KMS-11 (cell line): ENCODE results near the gene PROCA1.

Experiments used
- H2AFZ ChIP-seq: fragments of 200-600 bp; sonication (generic); 2 replicates; pipeline ENCODE4 v1.6.1; 2016; ENCODE audit warnings: antibody characterized with exemption, mixed run types, low read depth
- H3K27ac ChIP-seq: fragments of 200-600 bp; sonication (generic); 2 replicates; pipeline ENCODE4 v1.6.1; 2016; ENCODE audit warnings: mild to moderate bottlenecking, mixed run types
- H3K27me3 ChIP-seq: fragments of 200-600 bp; sonication (generic); 2 replicates; pipeline ENCODE4 v1.6.1; 2017; ENCODE audit warnings: mild to moderate bottlenecking, low read depth, mixed run types, moderate library complexity; ENCODE audit not compliant: insufficient read depth
- H3K36me3 ChIP-seq: fragments of 200-600 bp; sonication (generic); 2 replicates; pipeline ENCODE4 v1.6.1; 2017; ENCODE audit warnings: mild to moderate bottlenecking, mixed run types; ENCODE audit not compliant: insufficient read depth
- H3K4me1 ChIP-seq: fragments of 200-600 bp; sonication (generic); 2 replicates; pipeline ENCODE4 v1.6.1; 2016; ENCODE audit warnings: mild to moderate bottlenecking, low read depth, mixed run types; ENCODE audit not compliant: poor library complexity, severe bottlenecking
- H3K4me2 ChIP-seq: fragments of 200-600 bp; sonication (generic); 2 replicates; pipeline ENCODE4 v1.7.0; 2016; ENCODE audit warnings: mild to moderate bottlenecking, mixed run types
- H3K4me3 ChIP-seq: fragments of 200-600 bp; sonication (generic); IDR thresholded peaks from 2 replicates; pipeline ENCODE4 v1.6.1; 2017; ENCODE audit warnings: low read depth, low read length, mixed read lengths; ENCODE audit not compliant: insufficient read depth
- H3K79me2 ChIP-seq: fragments of 200-600 bp; sonication (generic); 2 replicates; pipeline ENCODE4 v1.6.1; 2016; ENCODE audit warnings: low read depth, mixed run types; ENCODE audit not compliant: insufficient read depth
- H3K9ac ChIP-seq: fragments of 200-600 bp; sonication (generic); 2 replicates; pipeline ENCODE4 v1.6.1; 2016; ENCODE audit warnings: mild to moderate bottlenecking, mixed run types
- H4K20me1 ChIP-seq: fragments of 200-600 bp; sonication (generic); 2 replicates; pipeline ENCODE4 v1.6.1; 2016; ENCODE audit warnings: mild to moderate bottlenecking, mixed run types; ENCODE audit not compliant: insufficient read depth
- TF ChIP-seq, protein P1 (sequence below): fragments of 200-600 bp; sonication (generic); conservative IDR thresholded peaks from 2 replicates; pipeline ENCODE4 v1.6.1; 2017; ENCODE audit warnings: low read depth, mild to moderate bottlenecking, antibody characterized with exemption, low read length, moderate library complexity, mixed read lengths

The PROCA1 gene

DNA sequence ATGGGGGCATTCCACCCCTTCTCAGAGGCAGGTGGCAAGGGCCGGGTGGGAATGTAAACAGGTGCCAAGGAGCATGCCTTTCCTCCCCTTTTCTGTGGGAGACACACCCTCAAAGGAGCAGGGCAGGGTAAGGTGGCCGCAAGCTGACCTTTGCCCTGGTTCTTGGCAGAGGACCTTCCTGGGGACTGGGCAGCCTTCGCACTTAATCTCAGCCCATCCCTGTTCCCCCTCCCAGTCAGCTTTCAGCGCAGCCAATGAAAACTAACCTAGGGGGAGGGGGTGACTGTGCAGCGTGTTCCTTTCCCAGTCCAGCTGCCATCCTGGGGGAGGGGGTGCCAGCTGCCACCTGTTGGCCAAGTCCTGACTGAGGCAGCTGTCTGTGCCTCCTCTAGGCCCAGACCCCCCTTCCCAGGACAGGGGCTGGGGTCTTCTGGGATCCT is 34.9 kb upstream of the PROCA1 start:
- Histone ChIP-seq H2AFZ (no peak overlapping the region), H3K79me2 (peaks cover 24% of the 10 kb centered on the region), H3K27me3 (no peaks in the 10 kb centered on the region), H3K36me3 (no peaks in the 10 kb centered on the region; the same call in 1 of the 2 replicates), H3K9ac (no peak overlapping the region), H4K20me1 (0 out of 2 replicates have a peak, but pooled peaks cover 9% of the 10 kb centered on the region), H3K4me3 (no peak overlapping the region), H3K4me1 (peaks cover 48% of the 10 kb centered on the region), H3K4me2 (peak overlapping the region; percentile 93; the same call in 1 of the 2 replicates), H3K27ac (no peak overlapping the region)
- TF ChIP-seq, protein P1, sequence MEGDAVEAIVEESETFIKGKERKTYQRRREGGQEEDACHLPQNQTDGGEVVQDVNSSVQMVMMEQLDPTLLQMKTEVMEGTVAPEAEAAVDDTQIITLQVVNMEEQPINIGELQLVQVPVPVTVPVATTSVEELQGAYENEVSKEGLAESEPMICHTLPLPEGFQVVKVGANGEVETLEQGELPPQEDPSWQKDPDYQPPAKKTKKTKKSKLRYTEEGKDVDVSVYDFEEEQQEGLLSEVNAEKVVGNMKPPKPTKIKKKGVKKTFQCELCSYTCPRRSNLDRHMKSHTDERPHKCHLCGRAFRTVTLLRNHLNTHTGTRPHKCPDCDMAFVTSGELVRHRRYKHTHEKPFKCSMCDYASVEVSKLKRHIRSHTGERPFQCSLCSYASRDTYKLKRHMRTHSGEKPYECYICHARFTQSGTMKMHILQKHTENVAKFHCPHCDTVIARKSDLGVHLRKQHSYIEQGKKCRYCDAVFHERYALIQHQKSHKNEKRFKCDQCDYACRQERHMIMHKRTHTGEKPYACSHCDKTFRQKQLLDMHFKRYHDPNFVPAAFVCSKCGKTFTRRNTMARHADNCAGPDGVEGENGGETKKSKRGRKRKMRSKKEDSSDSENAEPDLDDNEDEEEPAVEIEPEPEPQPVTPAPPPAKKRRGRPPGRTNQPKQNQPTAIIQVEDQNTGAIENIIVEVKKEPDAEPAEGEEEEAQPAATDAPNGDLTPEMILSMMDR = no peak

GRCh38 chr17:28745786-28746411 is 34.2 kb upstream of the PROCA1 start:
- no peak overlapping the region for H2AFZ ChIP-seq

GRCh38 chr17:28744972-28745785 is 33.5 kb upstream of the PROCA1 start:
- H3K27ac ChIP-seq = peak overlapping the region; percentile 62
- H3K9ac ChIP-seq = peak overlapping the region; percentile 82
- H3K36me3 ChIP-seq = no peaks in the 10 kb centered on the region; the same call in 1 of the 2 replicates
- H3K4me1 ChIP-seq = peaks cover 40% of the 10 kb centered on the region
- TF ChIP-seq, protein P1 = no peak
- 0 out of 2 replicates have a peak, but pooled peaks cover 4% of the 10 kb centered on the region for H4K20me1 ChIP-seq
- H3K79me2 ChIP-seq = peaks cover 24% of the 10 kb centered on the region
- H3K27me3 ChIP-seq = no peaks in the 10 kb centered on the region
- H3K4me3 ChIP-seq = no peak overlapping the region
- H2AFZ ChIP-seq = peak overlapping the region; percentile 17; the same call in 1 of the 2 replicates
- H3K4me2 ChIP-seq = peak overlapping the region; percentile 93

More at GRCh38 chr17:28745786-28746411, 34.2 kb upstream of the PROCA1 start:
- Histone ChIP-seq H3K4me2 (peak overlapping the region; percentile 93), H3K4me3 (no peak overlapping the region), H4K20me1 (0 out of 2 replicates have a peak, but pooled peaks cover 7% of the 10 kb centered on the region), H3K9ac (peak overlapping the region; percentile 82; the same call in 1 of the 2 replicates), H3K36me3 (no peaks in the 10 kb centered on the region; the same call in 1 of the 2 replicates), H3K27ac (peak overlapping the region; percentile 62; the same call in 1 of the 2 replicates), H3K4me1 (peaks cover 47% of the 10 kb centered on the region), H3K27me3 (no peaks in the 10 kb centered on the region), H3K79me2 (peaks cover 24% of the 10 kb centered on the region)
- TF ChIP-seq, protein P1 = no peak

GRCh38 chr17:28744104-28744971 is 32.6 kb upstream of the PROCA1 start:
- TF ChIP-seq, protein P1 = no peak
- no peak overlapping the region for H3K4me3 ChIP-seq
- no peaks in the 10 kb centered on the region for H3K36me3 ChIP-seq
- peak overlapping the region; percentile 17; the same call in 1 of the 2 replicates for H2AFZ ChIP-seq
- H3K27ac ChIP-seq = peak overlapping the region; percentile 62
- no peaks in the 10 kb centered on the region for H3K27me3 ChIP-seq
- H3K79me2 ChIP-seq = peaks cover 24% of the 10 kb centered on the region
- H4K20me1 ChIP-seq = 0 out of 2 replicates have a peak, but pooled peaks cover 4% of the 10 kb centered on the region
- peak overlapping the region; percentile 82 for H3K9ac ChIP-seq
- H3K4me1 ChIP-seq = peaks cover 35% of the 10 kb centered on the region
- peak overlapping the region; percentile 93 for H3K4me2 ChIP-seq
